ENCODE results near the gene CABCOCO1.
"Not testable (repeated sequence)": the region's sequence is repeated elsewhere in the genome, so short reads cannot be mapped to it uniquely, and the experiment has no call there.

Gene CABCOCO1

DNA sequence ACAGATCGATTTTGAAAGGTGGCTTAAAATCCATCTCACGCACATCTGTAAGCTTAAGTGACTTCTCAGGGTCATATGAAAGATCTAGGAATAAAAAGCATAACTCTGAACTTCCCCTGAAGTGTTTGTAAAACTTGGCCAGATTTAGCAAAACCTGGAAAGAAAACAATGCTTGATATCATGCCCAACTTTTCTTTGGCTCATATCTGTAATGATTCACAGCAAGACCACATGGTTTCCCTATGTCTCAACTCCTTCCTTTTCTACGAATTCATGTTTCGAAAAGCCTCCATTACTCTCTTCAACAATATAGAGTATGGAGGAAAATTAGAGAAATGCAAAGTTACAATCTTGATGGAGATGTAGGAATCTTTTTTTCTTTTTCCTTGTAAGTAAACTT, 20.1 kb upstream of the CABCOCO1 start:
- no peak for DNase-seq (ENCODE audit: low read depth in 3 of 3)

DNA sequence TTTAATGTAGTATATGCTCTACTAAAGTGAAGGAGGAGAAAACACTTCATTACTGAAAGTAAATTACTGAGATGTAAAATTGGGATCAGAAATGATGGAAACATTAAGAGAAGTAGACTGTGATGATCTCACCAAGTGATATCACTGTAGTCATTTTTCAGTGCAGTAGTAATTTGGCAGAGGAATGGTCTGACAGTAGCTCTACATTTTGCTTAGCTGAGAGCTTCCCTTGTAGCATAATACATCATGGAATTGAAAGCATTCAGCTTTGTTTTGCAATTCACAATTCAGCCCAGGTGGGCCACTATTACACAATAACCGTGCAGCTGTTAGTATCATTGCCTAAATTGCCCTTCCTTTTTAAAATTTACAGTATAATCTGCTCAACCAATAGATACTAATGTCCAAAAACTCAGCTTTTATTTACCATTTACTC, 19.4 kb upstream of the CABCOCO1 start:
- DNase-seq (ENCODE audit: low read depth in 3 of 3): no peak

DNA sequence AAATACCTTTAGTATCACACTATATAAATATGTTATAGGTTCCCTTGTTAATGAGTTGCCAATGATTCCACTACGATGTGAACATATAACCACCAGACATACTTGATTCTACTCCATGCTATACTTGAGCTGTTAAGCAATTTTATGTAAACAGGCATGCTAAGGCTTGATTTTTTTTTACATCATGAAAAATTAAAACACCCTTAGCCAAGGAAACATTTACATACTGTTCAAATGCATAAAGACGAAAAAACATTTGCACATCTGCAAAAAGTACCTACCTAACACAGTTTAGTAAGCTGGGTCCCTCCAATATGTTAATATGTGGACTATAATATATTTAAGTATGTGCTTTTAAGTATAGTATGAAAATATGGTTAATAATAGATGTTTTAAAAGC, 9.0 kb upstream of the CABCOCO1 start:
- DNase-seq (ENCODE audit: low read depth in 3 of 3): no peak

DNA sequence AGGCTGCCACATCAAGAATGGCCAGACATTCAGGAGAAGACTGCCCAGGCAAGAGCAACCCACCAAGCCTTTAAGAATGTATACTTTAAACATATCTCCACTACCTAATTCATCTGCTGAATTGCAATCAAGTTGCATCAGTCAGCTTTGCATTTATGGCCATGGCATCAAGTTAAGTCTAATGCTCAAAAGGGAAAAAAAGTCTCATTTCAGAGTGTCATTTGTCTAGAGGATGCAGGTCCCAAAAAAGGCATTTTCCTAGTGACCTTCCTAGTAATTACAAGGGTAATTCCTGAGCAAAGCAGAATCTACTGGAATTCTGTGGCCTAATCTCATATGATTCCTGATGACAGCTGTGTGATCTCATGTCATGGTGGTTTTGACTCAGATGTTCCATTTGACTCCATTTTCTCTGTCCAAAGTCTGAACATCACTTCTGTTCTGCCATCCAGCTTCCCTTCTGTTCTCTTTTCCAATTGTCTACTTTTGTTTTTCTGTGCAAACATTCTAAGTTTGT, 7.3 kb upstream of the CABCOCO1 start:
- no peak for DNase-seq (ENCODE audit: low read depth in 3 of 3)

DNA sequence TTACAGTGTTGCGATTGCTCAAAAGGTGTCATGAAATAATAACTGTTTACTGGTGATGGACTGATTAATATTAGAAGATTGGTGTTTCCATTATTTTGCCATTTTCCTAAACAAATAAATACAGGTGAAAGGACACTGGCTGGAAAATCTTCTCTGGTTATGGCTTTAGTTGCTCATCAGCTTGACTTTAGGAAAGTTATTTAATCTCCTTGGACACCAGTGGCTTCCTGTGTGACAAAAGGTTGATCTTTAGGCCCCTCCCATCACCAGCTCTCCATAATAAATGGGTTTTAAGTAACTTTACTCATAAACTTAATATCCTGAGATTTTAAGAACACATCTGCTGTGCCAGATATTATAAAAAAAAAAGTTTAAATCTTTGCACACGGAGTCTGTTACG, 737 bp downstream of the CABCOCO1 start:
- no peak for DNase-seq (ENCODE audit: low read depth in 3 of 3)

DNA sequence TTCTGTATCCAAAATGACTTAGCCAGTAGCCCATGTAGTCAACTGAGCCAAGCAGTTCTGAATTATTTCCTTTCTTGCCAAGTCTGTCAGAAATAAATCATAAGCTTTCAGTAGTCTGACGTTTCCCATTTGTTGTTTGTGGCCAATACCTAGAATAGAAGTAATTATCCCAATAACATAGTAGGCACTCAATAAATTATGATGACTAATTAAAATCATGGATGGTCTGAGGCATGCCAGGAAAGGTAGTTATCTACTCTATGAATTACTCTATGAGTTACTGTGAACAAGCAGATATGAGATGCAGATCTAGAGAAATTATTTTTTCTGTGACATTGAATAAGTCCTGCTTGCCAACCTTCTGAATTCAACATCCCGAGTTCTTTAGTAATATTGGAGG, 2.3 kb downstream of the CABCOCO1 start:
- no peak for DNase-seq (ENCODE audit: low read depth in 3 of 3)

DNA sequence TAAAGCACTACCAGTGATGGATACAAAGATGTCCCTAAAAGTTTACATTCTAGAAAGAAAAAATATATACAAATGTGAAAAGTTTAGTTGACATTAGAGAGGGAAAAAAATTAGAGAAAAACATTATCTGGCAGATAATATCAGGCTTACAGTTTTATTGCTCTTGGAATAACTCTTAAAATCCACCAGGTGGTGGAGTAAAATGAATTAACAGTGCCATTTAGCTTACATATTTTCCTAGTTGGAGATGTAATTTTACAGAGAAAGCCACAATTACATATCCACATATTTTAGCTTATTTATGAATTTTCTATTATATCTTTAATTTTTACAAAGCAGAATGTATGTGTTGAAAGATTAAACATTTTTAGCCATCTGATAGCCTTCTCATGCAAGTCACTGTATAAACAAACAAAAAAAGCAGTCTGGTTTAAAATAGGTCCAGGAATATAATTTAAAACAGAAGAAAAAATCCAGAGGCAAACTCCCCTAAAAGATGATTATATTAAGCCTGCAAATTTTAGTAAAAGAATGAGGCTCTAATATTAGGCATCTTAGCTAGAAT, 6.5 kb downstream of the CABCOCO1 start:
- no peak for DNase-seq (ENCODE audit: low read depth in 3 of 3)

DNA sequence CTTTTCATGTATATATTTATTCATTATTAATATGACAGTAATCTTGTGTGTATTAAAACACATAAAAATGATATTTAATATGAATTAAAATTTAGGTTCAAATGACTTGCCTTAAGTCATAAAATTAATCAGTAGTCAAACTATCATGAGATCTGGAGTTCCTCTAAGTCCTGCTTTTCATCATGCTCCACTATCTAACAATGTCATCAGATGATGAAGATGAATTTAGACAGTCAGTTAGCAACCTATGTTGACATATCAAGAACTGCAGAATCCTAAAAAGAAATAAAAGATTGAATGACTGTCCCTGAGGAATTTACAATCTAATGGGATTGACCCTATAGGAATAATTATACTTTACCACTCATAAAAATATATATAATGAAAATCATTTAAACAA, 7.1 kb downstream of the CABCOCO1 start:
- no peak for DNase-seq (ENCODE audit: low read depth in 3 of 3)

DNA sequence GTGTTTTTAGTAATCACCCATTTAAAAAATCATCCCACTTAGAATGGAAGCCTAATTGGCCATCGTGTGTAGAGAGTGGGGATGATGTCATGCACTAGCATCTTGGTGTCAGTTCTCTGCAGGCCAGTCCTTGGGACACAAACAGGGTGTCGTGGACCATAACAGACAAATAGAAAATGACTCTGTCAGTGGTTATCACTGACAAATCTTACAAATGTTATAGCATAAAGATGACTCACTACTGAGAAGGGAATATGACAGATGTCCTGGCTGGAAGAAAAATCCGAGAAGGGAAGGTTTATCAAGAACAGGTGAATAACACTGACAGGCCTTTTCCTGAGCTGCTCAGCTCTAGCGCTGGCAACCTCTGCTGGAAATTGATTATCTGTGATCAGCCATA, 10.6 kb downstream of the CABCOCO1 start:
- DNase-seq (ENCODE audit: low read depth in 3 of 3): no peak

DNA sequence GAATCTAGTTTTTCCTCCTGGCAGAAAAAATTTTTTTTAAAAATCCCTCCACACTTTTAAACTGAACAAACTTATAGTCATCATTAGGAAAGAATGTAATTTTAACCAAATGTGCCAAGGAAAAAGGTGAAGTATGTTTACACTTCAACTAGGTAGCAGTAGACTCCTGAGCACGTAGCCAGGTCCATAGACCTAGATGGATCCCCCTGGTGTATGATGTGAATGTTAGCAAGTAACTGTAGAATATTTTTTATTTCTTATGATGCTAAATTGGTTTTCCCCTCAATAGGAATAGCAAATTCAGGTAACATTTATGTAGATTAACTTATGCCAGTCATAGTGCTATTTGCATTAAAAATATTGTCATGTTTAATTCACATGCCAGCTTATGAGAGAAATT, 19.6 kb downstream of the CABCOCO1 start:
- no peak for DNase-seq (ENCODE audit: low read depth in 3 of 3)

DNA sequence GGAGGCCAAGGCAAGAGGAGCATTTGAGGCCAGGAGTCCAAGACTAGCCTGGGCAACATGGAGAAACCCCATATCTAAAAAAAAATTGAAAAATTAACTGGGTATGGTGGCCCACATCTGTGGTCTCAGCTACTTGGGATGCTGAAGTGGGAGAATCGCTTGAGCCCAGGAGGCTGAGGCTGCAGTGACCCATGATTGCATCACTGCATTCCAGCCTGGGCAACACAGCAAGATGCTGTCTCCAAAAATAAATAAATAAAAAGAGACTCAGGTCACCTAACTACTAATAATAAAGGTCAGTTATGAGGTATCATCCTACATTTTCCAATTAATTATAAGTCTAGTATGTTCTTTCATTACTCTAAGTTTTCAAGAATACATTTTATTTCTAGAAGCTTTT, 20.6 kb downstream of the CABCOCO1 start:
- no peak for DNase-seq (ENCODE audit: low read depth in 3 of 3)

DNA sequence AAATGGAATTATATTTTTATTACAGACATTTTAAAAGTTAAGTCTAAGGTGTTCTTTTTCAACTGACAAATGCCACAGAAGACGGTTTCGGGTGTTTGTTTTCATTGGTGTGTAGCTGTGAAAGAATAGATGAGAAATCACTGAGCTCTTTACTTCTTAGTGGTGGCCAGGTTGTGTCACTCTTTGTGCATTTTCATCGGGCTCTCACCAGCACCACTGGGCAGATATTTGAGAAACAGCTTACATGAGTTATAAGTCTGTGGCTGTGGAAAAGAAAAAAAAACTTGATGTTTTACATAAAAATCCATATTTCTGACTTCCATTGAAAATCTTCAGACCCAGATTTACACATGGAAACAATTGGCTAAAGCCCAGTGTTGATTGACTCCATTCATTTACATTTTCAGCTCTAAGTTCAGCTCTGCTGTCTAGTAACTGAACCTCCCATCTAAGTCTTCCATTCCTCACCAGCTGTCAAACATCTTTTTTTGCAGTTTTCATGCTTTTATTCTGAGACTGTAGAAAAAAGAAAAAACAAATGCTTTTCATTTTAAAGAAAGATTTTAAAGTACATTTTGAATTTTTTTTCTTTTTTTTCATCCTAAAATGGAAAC, 22.3 kb downstream of the CABCOCO1 start:
- no peak for DNase-seq (ENCODE audit: low read depth in 3 of 3)

DNA sequence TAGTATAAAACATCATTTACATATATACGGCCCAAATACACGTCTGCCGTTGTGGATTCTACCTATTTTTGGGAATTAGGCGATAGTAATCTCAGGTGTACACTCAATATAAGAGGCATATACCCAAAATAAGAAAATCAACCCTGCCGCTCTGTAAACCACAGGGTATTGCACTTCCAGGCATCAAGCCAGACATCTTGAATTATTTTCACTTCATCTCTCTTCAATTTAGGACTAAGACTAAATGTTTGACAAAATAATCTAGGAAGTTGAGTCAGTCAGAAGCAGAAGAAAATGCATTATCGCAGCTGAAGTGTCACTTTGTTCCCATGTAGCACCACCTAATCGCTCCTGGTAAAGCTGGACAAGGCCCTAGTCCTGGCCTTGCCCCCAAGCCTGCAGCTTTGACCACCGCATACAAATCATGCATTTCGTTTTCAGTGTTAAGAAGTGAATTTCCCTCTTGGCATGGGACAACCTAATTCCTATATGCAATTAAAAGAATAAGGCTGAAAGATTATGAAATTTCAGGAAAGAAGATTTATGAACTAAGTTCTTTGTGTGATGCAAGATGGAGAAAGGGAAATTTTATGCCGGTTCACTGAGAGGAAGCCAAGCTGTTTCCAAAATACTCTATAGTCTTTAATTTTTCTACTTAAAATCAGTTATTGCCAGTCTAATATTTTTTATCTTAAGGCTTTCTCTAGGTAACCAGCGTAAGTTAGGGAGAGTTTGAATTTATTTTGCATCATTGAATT, 26.0 kb downstream of the CABCOCO1 start:
- DNase-seq (ENCODE audit: low read depth in 3 of 3): no peak

DNA sequence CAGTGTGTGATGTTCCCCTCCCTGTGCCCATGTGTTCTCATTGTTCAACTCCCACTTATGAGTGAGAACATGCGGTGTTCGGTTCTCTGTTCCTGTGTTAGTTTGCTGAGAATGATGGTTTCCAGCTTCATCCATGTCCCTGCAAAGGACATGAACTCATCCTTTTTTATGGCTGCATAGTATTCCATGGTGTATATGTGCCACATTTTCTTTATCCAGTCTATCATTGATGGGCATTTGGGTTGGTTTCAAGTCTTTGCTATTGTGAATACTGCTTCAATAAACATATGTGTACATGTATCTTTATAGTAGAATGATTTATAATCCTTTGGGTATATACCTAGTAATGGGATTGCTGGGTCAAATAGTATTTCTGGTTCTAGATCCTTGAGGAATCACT, 28.9 kb downstream of the CABCOCO1 start:
- not testable (repeated sequence) for DNase-seq (ENCODE audit: low read depth in 3 of 3)

DNA sequence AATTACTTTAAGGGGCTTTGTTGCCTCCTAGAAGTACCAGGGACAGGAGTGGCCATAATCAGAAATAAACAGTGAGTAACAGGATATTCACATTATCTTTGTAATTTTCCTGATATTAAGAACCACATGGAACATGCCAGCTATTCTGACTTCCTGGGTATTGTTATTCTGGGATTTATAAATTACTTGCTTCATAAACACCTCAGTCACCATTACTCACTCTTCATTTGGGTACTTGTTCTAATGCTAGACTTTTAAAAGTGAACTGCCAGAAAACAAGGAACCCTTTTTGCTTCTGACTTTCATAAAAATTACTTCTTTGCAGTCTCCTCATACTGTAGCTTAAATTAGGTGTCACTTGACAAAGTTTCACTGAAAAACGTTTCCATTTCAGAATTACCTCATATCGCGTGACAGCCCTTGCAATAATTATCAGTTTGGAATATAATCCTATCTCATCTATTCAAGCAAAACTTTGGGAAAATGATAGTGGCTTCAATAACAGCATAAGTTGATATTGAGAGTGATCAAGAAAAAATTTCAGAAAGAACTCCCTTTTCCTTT, 29.8 kb downstream of the CABCOCO1 start:
- DNase-seq (ENCODE audit: low read depth in 3 of 3): no peak

DNA sequence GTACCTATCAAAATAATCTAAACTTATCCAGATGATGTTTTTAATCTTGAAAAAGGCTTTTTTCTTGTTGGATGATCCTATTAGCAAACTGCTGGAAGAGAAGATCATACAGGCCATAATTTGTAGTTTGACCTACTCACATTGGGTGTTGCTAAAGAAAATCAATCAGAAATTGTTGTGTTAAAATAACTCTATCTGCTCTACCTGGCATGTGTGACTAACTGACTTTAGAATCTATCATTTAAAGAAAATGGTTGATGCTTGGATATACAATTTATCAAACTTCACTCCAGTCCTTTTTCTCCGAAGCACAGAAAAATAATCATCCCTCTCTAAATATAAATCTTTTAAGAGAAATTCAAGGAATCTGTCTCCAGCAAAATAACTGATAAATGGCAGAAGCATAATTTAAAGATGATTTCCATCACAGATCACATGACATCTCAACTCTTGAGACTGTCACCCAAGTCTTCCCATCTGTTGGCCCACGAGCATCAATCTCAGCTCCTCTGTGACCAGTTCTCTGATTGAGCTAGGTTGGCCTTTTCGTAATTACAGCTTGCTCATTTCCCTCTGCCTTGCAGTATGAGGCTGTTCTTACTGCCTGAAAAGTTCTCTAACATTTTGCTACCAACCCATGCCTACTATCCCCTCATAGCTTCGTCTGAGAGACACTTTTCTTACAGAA, 36.4 kb downstream of the CABCOCO1 start:
- no peak for DNase-seq (ENCODE audit: low read depth in 3 of 3)

DNA sequence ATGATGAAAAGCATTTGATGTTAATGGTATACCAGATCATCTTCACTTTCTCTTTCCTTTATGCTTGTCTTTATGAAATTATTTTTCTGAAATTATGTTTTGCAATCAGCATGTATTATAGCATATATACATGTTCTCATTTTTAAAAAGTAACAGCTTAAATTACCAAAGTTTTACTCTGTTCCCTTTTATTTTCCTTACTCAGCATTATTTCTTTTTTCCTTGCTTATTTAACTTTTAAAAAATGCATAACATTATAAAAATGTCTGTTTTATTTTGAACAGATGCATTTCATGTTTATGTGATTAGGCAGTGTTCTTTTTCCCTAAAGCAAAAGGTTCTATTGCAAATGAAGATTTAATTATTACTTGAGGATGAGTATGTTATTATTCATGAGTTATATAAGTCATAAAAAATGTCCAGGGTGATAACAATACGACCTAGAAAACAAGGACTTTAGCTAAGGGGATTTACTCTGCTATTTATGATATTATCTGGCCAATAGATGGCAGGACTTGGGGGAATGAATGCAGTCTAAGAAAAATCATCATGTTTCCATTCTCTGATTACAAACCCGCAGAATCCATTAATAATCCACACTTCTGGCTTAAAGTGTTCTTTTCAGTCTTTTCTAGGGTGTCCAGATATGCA, 38.5 kb downstream of the CABCOCO1 start:
- DNase-seq (ENCODE audit: low read depth in 3 of 3): no peak

DNA sequence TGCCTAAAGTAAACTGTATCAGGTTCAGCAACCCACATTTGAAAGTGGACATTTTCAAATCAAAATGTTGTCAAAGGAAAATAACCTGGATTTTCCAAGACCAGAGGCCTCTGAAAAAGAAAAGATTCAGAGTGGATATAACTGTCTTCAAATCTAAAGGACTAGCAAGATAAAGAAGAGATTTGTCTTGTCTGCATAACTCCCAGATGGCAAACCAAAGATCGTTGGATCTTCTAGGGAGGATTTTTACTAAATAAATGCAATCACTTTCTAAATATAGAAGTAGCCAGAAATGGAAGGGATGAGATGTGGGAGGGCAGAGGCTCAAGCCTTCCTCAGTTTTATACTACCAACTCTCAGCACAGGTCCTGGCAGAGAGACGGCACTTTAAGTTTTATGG, 39.0 kb downstream of the CABCOCO1 start:
- no peak for DNase-seq (ENCODE audit: low read depth in 3 of 3)

DNA sequence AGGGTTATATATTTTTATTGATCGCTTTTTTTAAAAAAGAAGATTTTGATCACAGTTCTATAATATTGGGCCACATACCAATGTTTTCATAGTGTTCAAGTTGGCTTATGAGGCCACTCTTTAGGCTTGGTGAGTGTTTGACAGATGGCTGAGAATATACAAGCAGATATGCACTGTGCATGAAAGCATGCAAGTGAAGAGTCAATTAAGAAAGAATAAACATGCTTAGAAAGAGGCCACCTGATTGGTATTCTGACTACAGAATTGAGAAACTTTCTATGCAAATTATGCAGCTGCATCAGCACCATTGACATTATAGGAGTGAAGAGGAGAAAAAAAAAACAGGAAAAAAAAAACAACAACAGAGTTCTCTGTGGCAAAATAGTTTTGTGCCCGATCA, 39.9 kb downstream of the CABCOCO1 start:
- DNase-seq (ENCODE audit: low read depth in 3 of 3): no peak

DNA sequence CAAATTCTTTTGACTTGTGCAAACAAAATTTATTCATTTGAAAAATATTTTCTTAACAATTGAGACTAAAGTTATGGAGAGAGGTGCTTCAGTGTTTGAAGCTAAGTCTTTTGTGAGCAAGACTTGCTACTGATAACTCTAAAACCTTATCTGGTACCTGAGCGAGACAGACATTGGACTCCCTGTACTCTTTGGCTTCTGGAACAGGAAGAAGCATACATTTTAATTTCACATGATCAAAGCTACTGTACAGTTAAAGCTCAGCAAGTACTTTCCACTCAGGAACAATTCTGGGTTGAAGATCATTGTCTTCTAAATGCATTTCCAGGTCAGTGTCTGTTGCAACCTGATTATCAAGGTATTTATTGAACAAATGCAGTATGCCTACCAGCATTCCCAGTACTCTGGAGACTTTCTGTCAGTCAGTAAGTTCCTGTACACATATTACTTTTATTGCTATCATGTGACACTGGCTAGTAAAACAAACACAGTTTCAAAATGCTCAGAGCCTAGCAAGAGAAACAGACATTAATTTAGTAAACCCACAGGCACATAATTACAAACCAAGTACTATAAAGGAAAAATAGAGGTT, 42.4 kb downstream of the CABCOCO1 start:
- DNase-seq (ENCODE audit: low read depth in 3 of 3): no peak

DNA sequence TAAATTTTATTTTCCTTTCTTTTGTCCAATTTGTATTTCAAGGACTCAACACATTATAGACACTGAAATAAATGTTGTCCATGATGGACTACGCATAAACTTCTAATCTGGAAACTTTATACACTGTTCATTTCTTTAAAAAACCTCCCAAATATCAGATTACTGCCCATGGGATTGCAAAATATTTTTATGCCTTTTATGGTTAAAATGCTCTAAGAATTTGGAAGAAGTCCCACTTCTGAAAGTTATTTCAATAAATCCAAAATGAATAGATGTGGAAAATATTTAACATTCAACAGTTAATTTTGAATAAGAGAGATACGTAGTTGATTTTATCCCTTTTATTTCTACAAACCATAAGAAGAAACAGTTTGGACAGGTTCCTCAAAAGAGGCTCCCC, 46.1 kb downstream of the CABCOCO1 start:
- no peak for DNase-seq (ENCODE audit: low read depth in 3 of 3)

Measured in stimulated activated CD4-positive, alpha-beta T cell treated with anti-CD3 and anti-CD28 coated beads, TNF-alpha, amount 100 ng/mL, for 48 hours (primary cell).